Neural cell (in vitro differentiated cells): ENCODE results near the gene HTD2. TPM values are rescaled to one million over a fixed set of nuclear protein-coding genes. Genes with fewer than 3 reads are reported as not detected.

ENCODE experiments used
- H2AFZ ChIP-seq: fragments of 200-600, 300-800 bp; sonication (generic), shearing (Covaris generic); 2 replicates; pipeline ENCODE4 v1.6.0; 2014; ENCODE audit warnings: low read depth, mild to moderate bottlenecking, antibody characterized with exemption, low read length, moderate library complexity
- H3F3A ChIP-seq: fragments of 200-600 bp; shearing (Covaris generic); 2 replicates; pipeline ENCODE4 v1.6.1; 2016; ENCODE audit warnings: mild to moderate bottlenecking, moderate library complexity, mixed read lengths, antibody characterized with exemption, low read length; ENCODE audit not compliant: insufficient read depth, poor library complexity, severe bottlenecking
- H3K27ac ChIP-seq: fragments of 200-600, 300-800 bp; sonication (generic), shearing (Covaris generic); 2 replicates; pipeline ENCODE4 v1.5.1; 2014; ENCODE audit warnings: mild to moderate bottlenecking, low read length, moderate library complexity
- H3K27me3 ChIP-seq: fragments of 300-800, 200-600 bp; sonication (generic), shearing (Covaris generic); 2 replicates; pipeline ENCODE4 v1.6.0; 2014; ENCODE audit warnings: mild to moderate bottlenecking, low read depth, low read length, moderate library complexity; ENCODE audit not compliant: insufficient read depth
- H3K36me3 ChIP-seq: fragments of 300-800, 200-600 bp; sonication (generic), shearing (Covaris generic); 2 replicates; pipeline ENCODE4 v1.5.1; 2014; ENCODE audit warnings: mild to moderate bottlenecking, antibody characterized with exemption, low read length, moderate library complexity; ENCODE audit not compliant: insufficient read depth
- H3K4me2 ChIP-seq: fragments of 300-800, 200-600 bp; sonication (generic), shearing (Covaris generic); 2 replicates; pipeline ENCODE4 v1.6.0; 2014; ENCODE audit warnings: mild to moderate bottlenecking, low read length
- H3K4me3 ChIP-seq: fragments of 300-800, 200-600 bp; sonication (generic), shearing (Covaris generic); 2 replicates; pipeline ENCODE4 v1.5.1; 2014; ENCODE audit warnings: mild to moderate bottlenecking, low read length, moderate library complexity
- H3K79me2 ChIP-seq: fragments of 200-600 bp; shearing (Covaris generic); replicated peaks from 2 replicates; pipeline ENCODE4 v1.6.0; 2014; ENCODE audit warnings: mild to moderate bottlenecking, low read length, moderate library complexity; ENCODE audit not compliant: insufficient read depth
- H3K9ac ChIP-seq: fragments of 300-800, 200-600 bp; sonication (generic), shearing (Covaris generic); 2 replicates; pipeline ENCODE4 v1.6.1; 2016; ENCODE audit warnings: mild to moderate bottlenecking, low read length, mixed read lengths
- H3K9me2 ChIP-seq: fragments of 200-600 bp; shearing (Covaris generic); 2 replicates; pipeline ENCODE4 v1.6.1; 2016; ENCODE audit warnings: mild to moderate bottlenecking, low read length, mixed read lengths; ENCODE audit not compliant: insufficient read depth
- H3K9me3 ChIP-seq: fragments of 200-600, 300-800 bp; sonication (generic), shearing (Covaris generic); 2 replicates; pipeline ENCODE4 v1.6.1; 2016; ENCODE audit warnings: mild to moderate bottlenecking, mixed run types, low read length, moderate library complexity, mixed read lengths
- H4K20me1 ChIP-seq: fragments of 200-600 bp; shearing (Covaris generic); 2 replicates; pipeline ENCODE4 v1.6.1; 2016; ENCODE audit warnings: mild to moderate bottlenecking, mixed run types; ENCODE audit not compliant: insufficient read depth
- EP300 ChIP-seq: fragments of 450-650 bp; conservative IDR thresholded peaks from 2 replicates; pipeline ENCODE4 v1.6.1; 2014; ENCODE audit warnings: antibody characterized with exemption, mild to moderate bottlenecking, moderate library complexity; ENCODE audit not compliant: poor library complexity, severe bottlenecking
- EZH2 ChIP-seq: fragments of 200-600, 300-800 bp; shearing (Covaris generic), sonication (generic); IDR thresholded peaks from 2 replicates; pipeline ENCODE4 v1.6.1; 2014; ENCODE audit warnings: antibody characterized with exemption, low read length, borderline replicate concordance, mild to moderate bottlenecking; ENCODE audit not compliant: insufficient read depth, poor library complexity, severe bottlenecking
- MXI1 ChIP-seq: fragments of 450-650 bp; conservative IDR thresholded peaks from 2 replicates; pipeline ENCODE4 v1.6.1; 2014; ENCODE audit warnings: antibody characterized with exemption, mild to moderate bottlenecking; ENCODE audit not compliant: poor library complexity, severe bottlenecking
- POLR2AphosphoS5 ChIP-seq: IDR thresholded peaks from 2 replicates; pipeline ENCODE4 v1.6.1; 2012
- RAD21 ChIP-seq: fragments of 450-650 bp; conservative IDR thresholded peaks from 2 replicates; pipeline ENCODE4 v1.6.1; 2014; ENCODE audit warnings: antibody characterized with exemption, mild to moderate bottlenecking, moderate library complexity
- SMC3 ChIP-seq: fragments of 450-650 bp; conservative IDR thresholded peaks from 2 replicates; pipeline ENCODE4 v1.6.1; 2014; ENCODE audit warnings: antibody characterized with exemption, mild to moderate bottlenecking, moderate library complexity; ENCODE audit not compliant: poor library complexity
- TAF1 ChIP-seq: IDR thresholded peaks from 2 replicates; pipeline ENCODE4 v1.6.1; 2012; ENCODE audit warnings: low read depth
- polyA plus RNA-seq: library from polyadenylated mRNA; depleted of rRNA; stranded (reverse); fragments of >200 nt; gene quantifications from 2 replicates; pipeline ENCODE4 v1.2.3, GENCODE V29; 2014
- TF ChIP-seq, protein P1 (sequence below): fragments of 450-650 bp; IDR thresholded peaks from 2 replicates; pipeline ENCODE4 v1.5.1; 2014; ENCODE audit warnings: antibody characterized with exemption, mild to moderate bottlenecking, moderate library complexity; ENCODE audit not compliant: poor library complexity, severe bottlenecking
- TF ChIP-seq, protein P2 (sequence below): IDR thresholded peaks from 2 replicates; pipeline ENCODE4 v1.6.1; 2012; ENCODE audit warnings: borderline replicate concordance

Gene HTD2
- polyA plus RNA-seq, 1 donor from 2014 or later, result 19.0 TPM

DNA sequence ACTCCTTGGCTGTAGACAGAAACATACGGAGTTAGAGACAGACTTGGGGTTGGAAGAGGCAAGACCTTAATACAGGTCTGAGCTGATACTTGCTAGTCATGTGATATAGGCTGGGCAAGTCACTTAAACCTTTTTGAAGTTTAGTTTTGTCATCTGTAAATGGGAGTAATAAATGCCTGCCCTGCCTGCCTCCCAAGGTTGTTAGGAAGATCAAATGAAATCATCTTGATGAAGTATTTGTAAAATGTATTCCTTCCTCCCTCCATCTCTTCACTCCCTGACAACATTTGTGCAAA lies 29.3 kb downstream of the HTD2 start:
- Histone ChIP-seq H3K9me2 (no peaks in the 10 kb centered on the region), H3F3A (no peaks in the 10 kb centered on the region), H3K4me2 (no peak overlapping the region), H3K27me3 (no peaks in the 10 kb centered on the region), H3K9me3 (no peaks in the 10 kb centered on the region), H3K79me2 (peaks cover 5% of the 10 kb centered on the region), H4K20me1 (no peaks in the 10 kb centered on the region), H3K9ac (no peak overlapping the region), H3K27ac (no peak overlapping the region), H2AFZ (no peak overlapping the region), H3K36me3 (no peaks in the 10 kb centered on the region), H3K4me3 (peak overlapping the region; percentile 81)
- TF ChIP-seq EZH2, result no peak
- TF ChIP-seq, protein P1, sequence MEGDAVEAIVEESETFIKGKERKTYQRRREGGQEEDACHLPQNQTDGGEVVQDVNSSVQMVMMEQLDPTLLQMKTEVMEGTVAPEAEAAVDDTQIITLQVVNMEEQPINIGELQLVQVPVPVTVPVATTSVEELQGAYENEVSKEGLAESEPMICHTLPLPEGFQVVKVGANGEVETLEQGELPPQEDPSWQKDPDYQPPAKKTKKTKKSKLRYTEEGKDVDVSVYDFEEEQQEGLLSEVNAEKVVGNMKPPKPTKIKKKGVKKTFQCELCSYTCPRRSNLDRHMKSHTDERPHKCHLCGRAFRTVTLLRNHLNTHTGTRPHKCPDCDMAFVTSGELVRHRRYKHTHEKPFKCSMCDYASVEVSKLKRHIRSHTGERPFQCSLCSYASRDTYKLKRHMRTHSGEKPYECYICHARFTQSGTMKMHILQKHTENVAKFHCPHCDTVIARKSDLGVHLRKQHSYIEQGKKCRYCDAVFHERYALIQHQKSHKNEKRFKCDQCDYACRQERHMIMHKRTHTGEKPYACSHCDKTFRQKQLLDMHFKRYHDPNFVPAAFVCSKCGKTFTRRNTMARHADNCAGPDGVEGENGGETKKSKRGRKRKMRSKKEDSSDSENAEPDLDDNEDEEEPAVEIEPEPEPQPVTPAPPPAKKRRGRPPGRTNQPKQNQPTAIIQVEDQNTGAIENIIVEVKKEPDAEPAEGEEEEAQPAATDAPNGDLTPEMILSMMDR, result no peak
- no peak for TF ChIP-seq EP300
- no peak for TF ChIP-seq MXI1
- no peak for TF ChIP-seq TAF1
- TF ChIP-seq SMC3, result no peak
- TF ChIP-seq POLR2AphosphoS5, result no peak
- TF ChIP-seq, protein P2, sequence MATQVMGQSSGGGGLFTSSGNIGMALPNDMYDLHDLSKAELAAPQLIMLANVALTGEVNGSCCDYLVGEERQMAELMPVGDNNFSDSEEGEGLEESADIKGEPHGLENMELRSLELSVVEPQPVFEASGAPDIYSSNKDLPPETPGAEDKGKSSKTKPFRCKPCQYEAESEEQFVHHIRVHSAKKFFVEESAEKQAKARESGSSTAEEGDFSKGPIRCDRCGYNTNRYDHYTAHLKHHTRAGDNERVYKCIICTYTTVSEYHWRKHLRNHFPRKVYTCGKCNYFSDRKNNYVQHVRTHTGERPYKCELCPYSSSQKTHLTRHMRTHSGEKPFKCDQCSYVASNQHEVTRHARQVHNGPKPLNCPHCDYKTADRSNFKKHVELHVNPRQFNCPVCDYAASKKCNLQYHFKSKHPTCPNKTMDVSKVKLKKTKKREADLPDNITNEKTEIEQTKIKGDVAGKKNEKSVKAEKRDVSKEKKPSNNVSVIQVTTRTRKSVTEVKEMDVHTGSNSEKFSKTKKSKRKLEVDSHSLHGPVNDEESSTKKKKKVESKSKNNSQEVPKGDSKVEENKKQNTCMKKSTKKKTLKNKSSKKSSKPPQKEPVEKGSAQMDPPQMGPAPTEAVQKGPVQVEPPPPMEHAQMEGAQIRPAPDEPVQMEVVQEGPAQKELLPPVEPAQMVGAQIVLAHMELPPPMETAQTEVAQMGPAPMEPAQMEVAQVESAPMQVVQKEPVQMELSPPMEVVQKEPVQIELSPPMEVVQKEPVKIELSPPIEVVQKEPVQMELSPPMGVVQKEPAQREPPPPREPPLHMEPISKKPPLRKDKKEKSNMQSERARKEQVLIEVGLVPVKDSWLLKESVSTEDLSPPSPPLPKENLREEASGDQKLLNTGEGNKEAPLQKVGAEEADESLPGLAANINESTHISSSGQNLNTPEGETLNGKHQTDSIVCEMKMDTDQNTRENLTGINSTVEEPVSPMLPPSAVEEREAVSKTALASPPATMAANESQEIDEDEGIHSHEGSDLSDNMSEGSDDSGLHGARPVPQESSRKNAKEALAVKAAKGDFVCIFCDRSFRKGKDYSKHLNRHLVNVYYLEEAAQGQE, result no peak
- TF ChIP-seq RAD21, result no peak

DNA sequence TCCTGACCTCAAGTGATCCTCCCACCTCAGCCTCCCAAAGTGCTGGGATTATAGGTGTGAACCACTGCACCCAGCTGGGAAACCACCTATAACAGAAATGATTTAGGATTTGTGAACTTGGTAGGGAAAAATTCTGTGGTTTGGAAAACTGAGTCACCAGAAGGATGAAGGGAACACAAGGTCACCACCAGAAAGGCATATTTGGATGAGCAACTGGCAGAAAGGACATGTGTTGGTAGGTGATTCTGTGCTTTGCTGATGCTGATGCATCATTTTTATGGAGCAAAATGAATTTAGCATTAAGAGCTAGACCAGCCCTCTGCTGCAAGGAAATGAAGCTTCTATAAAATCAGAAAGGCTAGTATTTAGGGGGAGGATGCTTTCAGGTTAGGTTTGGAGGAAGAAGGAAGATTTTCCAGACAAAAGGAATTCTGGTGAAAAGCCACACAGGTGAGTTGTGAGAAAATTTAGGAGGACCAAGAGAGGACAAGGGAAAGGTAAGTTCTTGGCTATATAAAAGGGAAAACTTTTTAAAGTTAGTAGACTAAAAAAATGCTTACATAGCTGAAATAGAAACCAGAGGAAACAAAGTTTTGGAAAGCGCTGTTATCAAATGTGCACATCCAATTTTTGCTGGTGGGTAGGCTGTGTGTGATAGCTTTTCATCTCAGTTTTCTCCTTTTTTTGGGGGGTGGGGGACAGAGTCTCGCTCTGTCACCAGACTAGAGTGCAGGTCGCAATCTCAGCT lies 30.0 kb downstream of the HTD2 start:
- no peak overlapping the region for H3K9ac ChIP-seq
- no peak overlapping the region for H2AFZ ChIP-seq
- no peaks in the 10 kb centered on the region for H3K36me3 ChIP-seq
- no peak overlapping the region for H3K4me2 ChIP-seq
- TF ChIP-seq MXI1, result no peak
- no peak for TF ChIP-seq RAD21
- TF ChIP-seq POLR2AphosphoS5, result no peak
- H3K27me3 ChIP-seq, result no peaks in the 10 kb centered on the region
- no peaks in the 10 kb centered on the region for H3K9me3 ChIP-seq
- no peak overlapping the region for H3K4me3 ChIP-seq
- peaks cover 5% of the 10 kb centered on the region for H3K79me2 ChIP-seq
- no peaks in the 10 kb centered on the region for H3K9me2 ChIP-seq
- no peak overlapping the region for H3K27ac ChIP-seq
- no peaks in the 10 kb centered on the region for H4K20me1 ChIP-seq
- no peaks in the 10 kb centered on the region for H3F3A ChIP-seq
